Sciatic nerve (tissue), 2 donors: ENCODE data around the gene NPIPB2. TPM values are rescaled to one million over a fixed set of nuclear protein-coding genes. Genes with fewer than 3 reads are reported as not detected.
A peak's percentile ranks its signal among the peaks of the same experiment; 100 is the strongest.
"Not testable (repeated sequence)": the region's sequence is repeated elsewhere in the genome, so short reads cannot be mapped to it uniquely, and the experiment has no call there.

ENCODE experiments used
- ATAC-seq: fragments of 200-7000 bp; cut with Tn5 transposase; one replicate; pipeline ENCODE4 v1.9.1; 2020; ENCODE audit warnings: mild to moderate bottlenecking, moderate library complexity
- DNase-seq: peaks from one replicate; pipeline ENCODE4 v3.0.0-alpha.2; 2020; ENCODE audit warnings: low spot score
- intact Hi-C: fragments of 100-400 bp; cut with DNase I; formaldehyde crosslinking; loops from one replicate; pipeline ENCODE4 v1.14.2; 2022
- total RNA-seq: library from RNA; stranded (reverse); fragmentation: NEBNext Ultra II Directional; extraction: Animal tissue kit (Norgen Biotek cat#: 25700); gene quantifications from one replicate; pipeline ENCODE4 v1.2.1, GENCODE V29; 2021
- donor health status: DM: no; HTN: no; CAD: no.
- donor health status: DM: no; HTN: no; CAD: no.

The NPIPB2 gene
- 11.9 TPM for total RNA-seq

DNA sequence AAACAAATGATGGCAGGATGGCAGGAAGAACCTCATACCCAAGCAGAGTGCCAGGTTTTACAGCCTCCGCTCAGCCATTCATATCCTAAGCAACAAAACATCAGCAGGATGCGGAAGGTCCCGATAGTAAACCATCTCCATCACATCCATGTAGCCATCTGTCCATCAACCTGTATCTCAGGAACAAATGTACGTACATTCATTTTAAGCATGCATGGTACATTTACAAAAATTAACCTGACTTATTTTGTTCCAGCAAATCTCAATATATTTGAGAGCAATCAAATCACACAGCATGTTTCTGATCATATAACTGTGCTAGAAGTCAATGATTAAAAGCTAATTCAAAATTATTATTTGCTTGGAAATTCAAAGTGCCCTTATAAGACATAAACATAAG, at the start of gene NPIPB2:
Gene NPIPB2, minus strand, starts transcription at position 101 of the 400 bp plus-strand sequence. Its CDS starts 0 bp downstream, at position 101.
- intact Hi-C loops, DNase-seq, ATAC-seq: not testable (repeated sequence)

DNA sequence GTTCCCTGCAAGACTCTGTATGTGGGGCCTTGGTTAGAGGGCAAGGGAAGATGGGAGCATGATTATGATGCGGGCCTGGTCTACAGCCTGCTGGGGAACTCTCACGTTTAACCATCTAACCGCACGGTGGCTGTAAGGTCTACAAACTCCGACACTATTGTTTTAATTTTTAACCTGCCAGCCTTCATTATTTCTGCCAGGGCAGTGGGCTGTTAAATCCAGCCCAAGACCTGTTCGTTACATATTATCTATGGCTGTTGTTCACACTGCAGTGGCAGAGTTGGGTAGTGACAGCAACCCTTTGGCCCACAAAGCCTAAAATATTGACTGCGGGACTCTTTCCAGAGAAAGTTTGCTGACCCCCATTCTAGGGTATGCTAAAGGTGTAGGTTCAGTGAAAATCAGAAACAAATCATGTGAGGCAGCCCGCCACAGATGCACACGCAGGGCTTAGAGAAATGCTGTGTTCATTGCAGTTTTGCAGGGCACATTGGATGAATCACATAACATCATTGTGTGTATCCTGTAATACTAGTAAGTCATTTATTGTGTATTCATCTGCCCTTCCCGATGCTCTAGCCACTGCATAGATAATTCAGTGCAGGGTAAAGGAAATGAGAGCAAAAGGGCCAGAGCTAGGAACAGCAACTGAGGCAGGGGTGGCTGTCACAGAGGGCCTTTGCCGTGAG, 49.0 kb upstream of the NPIPB2 start:
- ATAC-seq (no peak), DNase-seq (no peak)
- intact Hi-C loops: no loop called here

DNA sequence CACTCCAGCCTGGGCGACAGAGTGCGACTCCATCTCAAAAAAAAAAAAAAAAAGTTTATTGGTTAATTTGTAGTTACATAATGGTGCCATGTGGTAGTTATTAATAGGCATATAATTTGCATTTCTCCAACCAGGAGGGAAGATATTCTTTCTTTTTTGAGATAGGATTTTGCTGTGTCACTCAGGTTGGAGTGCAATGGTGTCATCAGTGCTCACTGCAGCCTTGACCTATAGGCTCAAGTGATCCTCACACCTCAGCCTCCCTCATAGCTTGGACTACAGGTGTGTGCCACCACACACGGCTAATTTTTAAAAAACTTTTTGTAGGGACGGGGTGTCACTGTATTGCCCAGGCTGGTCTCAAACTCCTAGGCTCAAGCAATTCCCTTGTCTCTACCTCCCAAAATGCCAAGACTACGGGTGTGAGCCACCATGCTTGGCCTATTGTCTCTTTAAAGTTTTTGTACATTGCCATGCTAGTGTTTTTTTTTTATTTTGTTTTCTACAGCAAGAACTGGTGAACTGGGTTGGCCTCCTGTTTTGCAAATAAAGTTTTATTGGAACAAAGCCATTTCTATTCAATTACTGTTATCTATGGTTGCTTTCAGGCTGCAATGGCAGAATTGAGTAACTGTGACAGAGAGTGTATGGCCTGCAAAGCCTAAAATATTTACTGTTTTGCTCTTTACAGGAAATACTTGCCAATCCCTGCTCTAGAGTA, 46.6 kb upstream of the NPIPB2 start:
- intact Hi-C loops: no loop called here
- ATAC-seq (no peak), DNase-seq (no peak)

DNA sequence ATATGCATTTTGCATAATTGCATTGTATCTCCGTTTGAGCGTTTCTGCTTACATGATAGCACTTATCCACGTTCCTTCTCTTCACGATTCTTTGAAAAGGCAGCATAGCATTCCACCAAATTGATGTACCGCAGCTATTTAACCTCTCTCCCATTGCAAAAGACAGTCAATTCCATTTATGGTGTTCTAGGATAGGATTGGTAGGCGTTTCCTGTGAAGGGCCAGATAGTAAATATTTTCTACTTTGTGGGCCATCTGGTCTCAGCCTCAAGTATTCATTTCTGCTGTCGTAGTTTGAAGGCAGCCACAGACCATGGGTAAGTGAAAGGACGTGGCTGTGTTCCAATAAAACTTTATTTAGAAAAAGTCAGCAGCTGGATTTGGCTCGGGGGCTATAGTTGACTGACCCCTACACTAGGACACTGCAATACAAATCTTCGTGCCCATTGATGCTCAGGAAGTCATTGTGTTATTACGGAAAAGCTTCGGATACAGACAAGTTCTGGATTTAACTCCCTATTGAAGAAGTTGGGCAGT, 44.7 kb upstream of the NPIPB2 start:
- intact Hi-C loops: no loop called here
- no peak for ATAC-seq
- DNase-seq: no peak

DNA sequence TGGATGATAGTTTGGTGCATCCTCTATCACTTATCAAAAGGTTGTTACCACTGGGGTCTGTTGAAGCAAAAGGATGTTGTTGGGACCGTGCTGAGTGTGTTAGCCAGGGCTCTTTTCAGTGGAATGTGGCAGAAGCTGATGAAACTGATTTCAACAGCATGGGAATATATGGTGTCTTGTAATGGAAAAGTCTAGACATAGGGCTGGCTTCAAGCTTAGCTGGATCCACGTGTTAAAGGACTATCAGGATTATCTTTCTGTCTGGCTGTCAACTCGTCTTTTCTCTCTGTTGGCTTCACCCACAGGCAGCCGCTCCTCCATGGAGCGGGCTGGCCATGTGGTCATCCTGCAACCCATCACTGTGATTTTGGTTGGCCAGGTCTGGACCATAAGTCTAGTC, 43.4 kb upstream of the NPIPB2 start:
- ATAC-seq (no peak), DNase-seq (no peak)
- intact Hi-C loops: no loop called here

DNA sequence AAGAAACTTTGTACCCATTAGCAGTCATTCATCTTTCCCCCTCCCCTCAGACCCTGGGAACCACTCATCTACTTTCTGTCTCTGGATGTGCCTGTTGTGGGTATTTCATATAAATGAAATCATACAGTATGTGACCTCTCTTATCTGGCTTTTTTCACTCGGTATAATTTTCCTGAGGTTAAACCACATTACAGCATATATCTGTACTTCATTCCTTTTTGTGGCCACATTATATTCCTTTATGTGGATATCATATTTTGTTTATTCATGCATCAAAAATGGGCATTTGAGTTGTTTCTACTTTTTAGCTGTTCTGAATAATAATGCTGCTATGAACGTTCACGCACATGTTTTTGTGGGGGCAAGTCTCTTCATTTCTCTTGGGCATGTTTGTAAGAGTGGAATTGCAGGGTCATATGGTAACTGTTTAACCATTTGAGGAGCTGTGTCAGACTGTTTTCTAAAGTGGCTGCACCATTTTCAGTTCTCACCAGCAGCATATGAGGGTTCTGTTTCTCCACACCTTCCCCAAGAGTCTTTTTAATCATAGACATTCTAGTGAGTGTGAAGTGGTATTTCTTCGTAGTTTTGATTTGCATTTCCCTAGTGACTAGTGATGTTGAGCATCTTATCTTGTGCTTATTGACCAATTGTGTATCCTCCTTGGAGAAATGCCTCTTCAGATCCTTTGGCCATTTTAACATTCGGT, 38.4 kb upstream of the NPIPB2 start:
- DNase-seq (no peak), ATAC-seq (no peak)
- intact Hi-C loops: no loop called here

DNA sequence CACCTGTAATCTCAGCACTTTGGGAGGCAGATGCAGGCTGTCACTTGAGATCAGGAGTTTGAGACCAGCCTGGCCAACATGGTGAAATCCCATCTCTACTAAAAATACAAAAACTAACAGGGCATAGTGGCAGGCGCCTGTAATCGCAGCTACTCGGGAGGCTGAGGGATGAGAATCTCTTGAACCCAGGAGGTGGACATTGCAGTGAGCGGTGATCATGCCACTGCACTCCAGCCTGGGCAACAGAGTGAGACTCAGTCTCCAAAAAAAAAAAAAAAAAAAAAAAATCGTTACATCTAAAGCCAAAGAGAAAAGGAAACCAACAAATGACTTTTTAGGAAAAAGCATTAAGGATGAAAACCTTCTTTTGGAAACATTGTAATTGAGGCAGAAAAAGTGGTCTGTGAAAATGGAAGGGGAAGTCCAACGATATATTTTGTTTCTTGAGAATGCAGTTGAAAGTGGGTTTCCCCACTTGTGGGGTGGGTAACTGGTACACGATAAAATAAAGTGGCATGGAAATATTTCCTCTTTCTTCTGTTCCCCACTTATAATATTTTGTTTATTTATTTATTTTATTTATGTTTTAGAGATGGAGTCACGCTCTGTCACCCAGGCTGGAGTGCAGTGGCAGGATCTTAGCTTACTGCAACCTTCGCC, 37.3 kb upstream of the NPIPB2 start:
- no peak for ATAC-seq
- intact Hi-C loops: loop anchor here (10.0 kb wide), 1 partner anchor 86 kb away; no protein-coding TSS in a partner anchor
- no peak for DNase-seq

DNA sequence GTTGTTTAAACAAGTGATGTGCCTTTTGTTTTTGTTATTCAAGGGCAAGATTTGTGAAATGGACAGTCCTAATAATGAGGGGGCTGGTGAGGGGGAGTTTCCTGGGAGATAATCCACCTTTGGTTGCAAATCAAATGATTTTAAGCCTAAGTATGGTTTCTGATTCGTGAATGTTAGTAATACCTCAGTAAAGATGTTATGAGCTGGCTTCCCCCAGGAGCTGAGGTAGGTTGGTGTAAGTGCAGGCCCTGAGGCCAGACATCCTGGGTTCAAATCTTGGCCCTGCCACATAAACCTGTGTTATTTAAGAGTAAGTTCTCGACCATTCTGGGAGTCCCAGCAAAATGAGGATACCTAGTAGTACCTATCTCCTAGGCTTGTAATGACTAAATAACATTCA, 36.2 kb upstream of the NPIPB2 start:
- ATAC-seq (no peak), DNase-seq (no peak)
- intact Hi-C loops: loop anchor here (10.0 kb wide), 1 partner anchor 87 kb away; no protein-coding TSS in a partner anchor

DNA sequence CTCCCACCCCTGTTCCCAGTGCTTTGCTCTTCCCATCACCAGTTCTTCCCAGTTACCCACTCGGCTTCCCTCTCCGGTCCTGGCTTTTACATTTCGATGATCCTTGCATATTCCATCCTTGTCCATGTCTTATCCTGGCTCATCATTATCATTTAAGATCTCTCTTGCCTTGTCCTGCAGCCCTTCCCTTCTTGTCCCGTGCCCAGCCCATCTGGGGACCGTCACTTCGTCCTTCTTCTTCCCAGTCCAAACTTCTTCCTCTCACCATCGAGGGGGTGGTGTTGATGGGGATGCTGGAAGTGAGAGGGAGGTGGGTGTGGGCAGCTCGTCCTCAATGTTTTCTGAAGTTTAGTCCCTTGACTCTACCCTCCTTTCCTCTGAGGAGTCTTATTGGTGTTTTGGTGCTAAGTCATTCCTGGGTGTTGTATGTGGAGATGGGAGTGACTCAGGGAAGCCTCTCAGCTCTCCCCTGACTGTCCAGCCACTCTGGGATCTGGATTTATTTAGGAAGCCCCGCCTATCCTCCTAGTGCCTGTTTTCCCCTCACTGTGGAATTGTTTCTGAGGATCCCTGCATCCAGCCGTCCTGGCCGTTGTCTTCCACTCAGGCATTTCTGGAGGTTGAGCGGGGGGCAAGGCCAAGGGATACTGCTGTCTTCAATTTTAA, 35.7 kb upstream of the NPIPB2 start:
- peak; percentile 69 for ATAC-seq
- no peak for DNase-seq
- intact Hi-C loops: loop anchor here (10.0 kb wide), 1 partner anchor 87 kb away; no protein-coding TSS in a partner anchor

DNA sequence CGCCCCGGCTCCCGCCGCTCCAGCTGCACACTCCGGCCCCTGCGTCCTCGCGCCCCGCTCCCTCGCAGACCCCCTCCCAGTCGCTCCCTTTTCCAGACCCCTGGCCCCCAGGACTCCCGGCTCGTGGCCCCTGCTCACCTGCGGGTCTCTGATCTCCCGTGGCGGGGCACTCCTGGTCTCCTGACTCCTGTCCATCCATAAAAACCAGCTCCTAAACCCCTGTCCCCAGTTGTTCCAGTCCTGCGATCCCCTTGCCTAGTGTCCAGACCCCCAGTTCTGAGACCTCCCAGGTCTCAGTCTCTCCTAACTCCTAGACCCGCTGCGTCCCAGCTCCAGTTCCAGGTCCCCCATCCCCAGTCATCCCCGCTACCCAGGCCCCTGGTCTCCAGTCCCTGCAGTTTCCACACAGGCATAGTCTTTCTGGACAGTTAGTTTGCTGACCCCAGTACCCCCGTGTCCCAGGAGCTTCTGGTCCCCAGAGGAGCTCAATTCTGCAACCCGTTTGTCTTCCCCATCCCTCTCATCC, 35.1 kb upstream of the NPIPB2 start:
- DNase-seq: no peak
- ATAC-seq: peak; percentile 22
- intact Hi-C loops: loop anchor here (10.0 kb wide), 1 partner anchor 88 kb away; no protein-coding TSS in a partner anchor

DNA sequence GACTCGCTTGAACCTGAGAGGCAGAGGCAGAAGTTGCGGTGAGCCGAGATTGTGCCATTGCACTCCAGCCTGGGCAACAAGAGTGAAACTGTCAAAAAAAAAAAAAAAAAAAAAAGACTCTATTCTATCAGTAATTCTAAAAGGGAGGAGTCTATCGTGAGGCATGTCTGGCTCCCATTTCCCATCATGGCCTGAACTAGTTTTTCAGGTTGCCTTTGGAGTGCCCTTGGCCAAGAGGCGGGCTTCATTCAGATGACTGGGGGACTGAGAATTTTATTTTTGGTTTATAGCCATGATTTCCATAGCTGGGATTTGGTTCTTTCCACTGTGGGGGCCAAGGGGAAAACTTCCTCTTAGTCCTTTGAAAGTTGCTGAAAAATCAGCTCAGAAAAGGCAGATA, 31.2 kb upstream of the NPIPB2 start:
- no peak for DNase-seq
- intact Hi-C loops: loop anchor here (10.0 kb wide), 1 partner anchor 92 kb away; no protein-coding TSS in a partner anchor
- no peak for ATAC-seq

DNA sequence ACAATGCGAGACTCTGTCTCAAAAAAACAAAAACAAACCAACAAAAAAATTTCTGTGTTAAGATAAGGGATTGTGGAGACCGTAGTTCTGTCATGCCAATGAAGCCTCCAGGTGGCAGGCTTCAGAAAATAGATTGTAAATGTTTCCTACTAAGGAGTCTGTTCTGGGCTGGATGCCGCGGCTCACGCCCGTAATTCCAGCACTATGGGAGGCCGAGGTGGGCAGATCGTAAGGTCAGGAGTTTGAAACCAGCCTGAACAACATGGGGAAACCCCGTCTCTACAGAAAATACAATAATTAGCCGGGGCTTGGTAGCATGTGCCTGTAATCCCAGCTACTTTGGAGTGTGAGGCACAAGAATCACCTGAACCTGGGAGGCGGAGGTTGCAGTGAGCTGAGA, 30.3 kb upstream of the NPIPB2 start:
- intact Hi-C loops: loop anchor here (10.0 kb wide), 1 partner anchor 93 kb away; no protein-coding TSS in a partner anchor
- DNase-seq: no peak
- no peak for ATAC-seq

DNA sequence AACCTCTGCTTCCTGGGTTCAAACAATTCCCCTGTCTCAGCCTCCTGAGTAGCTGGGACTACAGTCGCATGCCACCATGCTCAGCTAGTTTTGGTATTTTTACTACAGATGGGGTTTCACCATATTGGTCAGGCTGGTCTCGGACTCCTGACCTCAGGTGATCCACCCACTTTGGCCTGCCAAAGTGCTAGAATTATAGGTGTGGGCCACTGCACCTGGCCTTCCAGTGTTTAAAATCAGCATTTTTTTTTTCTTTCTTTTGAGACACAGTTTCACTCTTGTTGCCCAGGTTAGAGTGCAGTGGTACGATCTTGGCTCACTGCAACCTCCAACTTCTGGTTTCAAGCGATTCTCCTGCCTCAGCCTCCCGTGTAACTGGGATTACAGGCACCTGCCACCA, 28.4 kb upstream of the NPIPB2 start:
- intact Hi-C loops: loop anchor here (10.0 kb wide), 1 partner anchor 95 kb away; no protein-coding TSS in a partner anchor
- DNase-seq, ATAC-seq: not testable (repeated sequence)

DNA sequence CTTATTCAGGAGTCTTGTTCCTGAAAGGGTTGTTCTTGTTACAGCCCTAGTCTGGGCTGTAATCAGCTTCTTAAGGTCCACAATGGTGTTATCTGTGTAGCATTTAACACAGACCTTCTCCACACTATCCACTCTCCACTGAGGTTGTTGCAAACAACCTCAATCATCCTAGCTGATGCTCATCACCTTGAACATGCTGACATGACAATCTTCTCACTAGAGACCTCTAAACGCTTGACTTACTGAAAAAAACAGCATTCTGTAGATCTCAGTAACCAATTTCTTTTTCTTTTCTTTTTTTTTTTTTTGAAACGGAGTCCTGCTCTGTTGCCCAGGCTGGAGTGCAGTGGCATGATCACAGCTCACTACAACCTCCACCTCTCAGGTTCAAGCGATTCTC, 26.7 kb upstream of the NPIPB2 start:
- intact Hi-C loops: no loop called here
- no peak for ATAC-seq
- no peak for DNase-seq

DNA sequence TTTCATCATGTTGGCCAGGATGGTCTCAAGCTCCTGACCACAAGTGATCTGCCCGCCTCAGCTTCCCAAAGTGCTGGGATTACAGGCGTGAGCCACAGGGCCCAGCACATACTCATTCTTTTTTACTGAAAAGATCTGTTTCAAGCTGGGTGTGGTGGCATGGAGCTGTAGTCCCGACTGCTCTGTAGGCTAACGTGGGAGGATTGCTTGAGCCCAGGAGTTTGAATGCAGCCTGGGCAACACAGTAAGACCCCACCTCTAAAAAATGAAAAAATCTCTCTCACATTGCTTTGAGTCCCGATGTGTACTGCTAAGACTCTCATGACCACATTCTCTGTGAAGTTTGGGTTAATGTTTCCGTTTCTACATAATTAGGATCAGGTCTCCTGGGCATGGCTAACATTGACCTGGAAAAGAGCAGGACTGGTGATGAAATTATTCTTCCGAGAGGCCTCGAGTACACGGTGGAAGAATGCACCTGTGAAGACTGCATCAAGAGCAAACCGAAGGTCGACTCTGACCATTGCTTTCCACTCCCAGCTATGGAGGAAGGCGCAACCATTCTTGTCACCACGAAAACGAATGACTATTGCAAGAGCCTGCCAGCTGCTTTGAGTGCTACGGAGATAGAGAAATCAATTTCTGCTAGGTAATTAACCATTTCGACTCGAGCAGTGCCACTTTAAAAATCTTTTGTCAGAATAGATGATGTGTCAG, 25.5 kb upstream of the NPIPB2 start:
- DNase-seq (no peak), ATAC-seq (no peak)

DNA sequence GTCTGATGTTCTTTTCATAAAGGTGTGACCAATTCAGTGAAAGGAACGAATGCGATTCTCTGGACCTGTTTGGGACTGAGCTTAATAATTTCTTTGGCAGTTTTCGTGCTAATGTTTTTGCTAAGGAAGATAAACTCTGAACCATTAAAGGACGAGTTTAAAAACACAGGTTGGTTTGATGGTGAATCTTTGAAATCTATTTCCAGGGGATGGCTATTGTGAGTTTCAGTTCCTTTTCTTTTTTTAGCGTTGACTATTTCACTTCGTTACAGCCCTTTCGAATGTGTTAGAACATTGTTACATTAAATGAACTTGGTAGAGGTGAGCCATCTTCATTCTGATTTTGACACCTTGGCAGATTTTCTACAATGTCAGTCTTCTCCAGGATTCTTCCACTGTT, 24.3 kb upstream of the NPIPB2 start:
- ATAC-seq (no peak), DNase-seq (no peak)
- intact Hi-C loops: no loop called here

More for the DNA sequence above, 25.5 kb upstream of the NPIPB2 start:
- intact Hi-C loops: no loop called here

DNA sequence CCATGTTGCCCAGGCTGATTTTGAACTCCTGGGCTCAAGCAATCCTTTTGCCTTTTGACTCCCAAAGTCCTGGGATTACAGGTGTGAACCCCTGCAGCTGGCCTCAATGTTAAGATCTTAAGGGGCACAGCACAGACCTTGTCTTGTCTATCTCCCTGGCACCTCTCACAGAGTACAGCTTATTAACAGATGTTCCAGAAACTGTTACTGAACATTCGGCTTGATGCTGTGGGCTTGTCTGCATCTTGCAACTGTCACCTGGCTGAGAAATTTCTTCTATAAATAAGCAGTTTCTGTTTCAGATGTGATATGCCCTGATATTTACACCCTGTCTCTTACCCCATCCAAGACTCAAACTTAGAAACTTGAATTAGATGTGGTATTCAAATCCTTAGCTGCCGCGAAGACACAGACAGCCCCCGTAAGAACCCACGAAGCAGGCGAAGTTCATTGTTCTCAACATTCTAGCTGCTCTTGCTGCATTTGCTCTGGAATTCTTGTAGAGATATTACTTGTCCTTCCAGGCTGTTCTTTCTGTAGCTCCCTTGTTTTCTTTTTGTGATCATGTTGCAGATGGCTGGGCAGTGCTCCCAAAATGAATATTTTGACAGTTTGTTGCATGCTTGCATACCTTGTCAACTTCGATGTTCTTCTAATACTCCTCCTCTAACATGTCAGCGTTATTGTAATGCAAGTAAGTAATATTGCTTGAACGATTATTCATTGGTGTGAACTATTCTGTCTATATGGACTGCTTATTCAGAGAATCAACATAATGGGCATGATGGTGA, 23.1 kb upstream of the NPIPB2 start, which contains the start of gene TNFRSF17:
Gene TNFRSF17, plus strand, starts transcription at position 450 of the 791 bp plus-strand sequence. Its CDS starts 115 bp downstream, at position 565.
- ATAC-seq (no peak), DNase-seq (no peak)
- intact Hi-C loops: no loop called here
